NCI-H2029 treated with DMSO at 0.1 percent for 48 hours (cell line): ENCODE measurements around the gene AGAP3.

Source experiments
- DNase-seq: peaks from one replicate; lab custom pipeline; 2025; lab: John Stamatoyannopoulos, UW

Gene AGAP3

GRCh38 chr7:151124481-151124880, 38.2 kb downstream of the AGAP3 start:
- DNase-seq = no peak

- DNase-seq = no peak
Observed at GRCh38 chr7:151124899-151125399, 38.7 kb downstream of the AGAP3 start.

GRCh38 chr7:151125470-151125845, 39.2 kb downstream of the AGAP3 start:
- no peak for DNase-seq

- DNase-seq = no peak
Observed at GRCh38 chr7:151125846-151126481, 39.7 kb downstream of the AGAP3 start.

GRCh38 chr7:151126491-151127137, 40.3 kb downstream of the AGAP3 start:
- DNase-seq = no peak

GRCh38 chr7:151128144-151128543, 41.9 kb downstream of the AGAP3 start:
- DNase-seq = no peak

- no peak for DNase-seq
Observed at GRCh38 chr7:151128716-151129115, 42.4 kb downstream of the AGAP3 start.

GRCh38 chr7:151129117-151129959, 43.1 kb downstream of the AGAP3 start:
- no peak for DNase-seq

- DNase-seq = no peak
Observed at GRCh38 chr7:151129960-151130591, 43.8 kb downstream of the AGAP3 start.

GRCh38 chr7:151130741-151131157, 44.5 kb downstream of the AGAP3 start:
- no peak for DNase-seq

- no peak for DNase-seq
Observed at GRCh38 chr7:151131224-151131591, 44.9 kb downstream of the AGAP3 start.

- no peak for DNase-seq
Observed at GRCh38 chr7:151131592-151132293, 45.5 kb downstream of the AGAP3 start.

- DNase-seq = no peak
Observed at GRCh38 chr7:151132461-151133205, 46.4 kb downstream of the AGAP3 start.

- DNase-seq = no peak
Observed at GRCh38 chr7:151133266-151133985, 47.2 kb downstream of the AGAP3 start.

GRCh38 chr7:151133986-151134742, 47.9 kb downstream of the AGAP3 start:
- DNase-seq = no peak

GRCh38 chr7:151134743-151135524, 48.7 kb downstream of the AGAP3 start:
- no peak for DNase-seq

GRCh38 chr7:151135525-151135845, 49.2 kb downstream of the AGAP3 start:
- DNase-seq = no peak

- DNase-seq = no peak
Observed at GRCh38 chr7:151135866-151136843, 49.9 kb downstream of the AGAP3 start.
